Measurements from ENCODE around the gene STK11. TPM values are rescaled to one million over a fixed set of nuclear protein-coding genes. Genes with fewer than 3 reads are reported as not detected.

STK11 gene
- total RNA-seq, 3 donors from 2014 or later: 69.6 to 86.6 (median 76.3) TPM

DNA sequence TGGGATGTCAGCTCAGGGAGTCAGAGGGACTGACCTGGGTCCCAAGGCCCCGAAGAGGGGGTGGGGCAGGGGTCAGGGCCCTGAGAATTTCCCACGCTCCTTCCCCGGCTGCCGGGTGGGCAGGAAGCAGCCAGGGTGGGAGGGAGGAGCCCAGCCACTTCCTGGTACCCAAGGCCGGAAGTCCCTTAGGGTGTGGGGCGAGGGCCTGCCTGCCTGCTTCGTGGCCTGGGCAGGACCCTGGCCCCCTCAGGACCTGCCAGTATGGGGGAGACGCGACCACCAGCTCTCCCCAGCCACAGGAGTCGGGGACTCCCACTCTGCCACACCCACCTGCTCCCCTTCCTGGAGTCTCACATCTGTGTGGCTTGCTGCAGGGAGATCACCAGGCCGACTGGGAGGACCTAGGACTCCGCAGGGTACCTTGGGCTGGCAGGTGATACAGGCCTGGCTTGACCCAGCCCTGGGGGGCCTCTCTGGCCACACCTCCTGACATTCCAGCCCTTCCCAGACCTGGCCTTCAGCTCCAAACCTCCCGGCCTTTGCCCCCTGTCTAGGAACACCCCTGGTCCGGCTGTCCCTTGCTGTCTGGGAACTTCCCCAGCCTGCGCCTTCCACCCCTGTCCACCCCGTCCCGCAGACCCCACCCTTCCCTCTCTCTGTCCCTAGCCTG lies 53.8 kb downstream of the STK11 start:
- ATAC-seq (peak; percentile 43), DNase-seq (peak; percentile 87 to 95 (median 89))
- H3K36me3 ChIP-seq (ENCODE audit: low read depth): peaks cover 6% of the 10 kb centered on the region
- TF ChIP-seq, protein P1, sequence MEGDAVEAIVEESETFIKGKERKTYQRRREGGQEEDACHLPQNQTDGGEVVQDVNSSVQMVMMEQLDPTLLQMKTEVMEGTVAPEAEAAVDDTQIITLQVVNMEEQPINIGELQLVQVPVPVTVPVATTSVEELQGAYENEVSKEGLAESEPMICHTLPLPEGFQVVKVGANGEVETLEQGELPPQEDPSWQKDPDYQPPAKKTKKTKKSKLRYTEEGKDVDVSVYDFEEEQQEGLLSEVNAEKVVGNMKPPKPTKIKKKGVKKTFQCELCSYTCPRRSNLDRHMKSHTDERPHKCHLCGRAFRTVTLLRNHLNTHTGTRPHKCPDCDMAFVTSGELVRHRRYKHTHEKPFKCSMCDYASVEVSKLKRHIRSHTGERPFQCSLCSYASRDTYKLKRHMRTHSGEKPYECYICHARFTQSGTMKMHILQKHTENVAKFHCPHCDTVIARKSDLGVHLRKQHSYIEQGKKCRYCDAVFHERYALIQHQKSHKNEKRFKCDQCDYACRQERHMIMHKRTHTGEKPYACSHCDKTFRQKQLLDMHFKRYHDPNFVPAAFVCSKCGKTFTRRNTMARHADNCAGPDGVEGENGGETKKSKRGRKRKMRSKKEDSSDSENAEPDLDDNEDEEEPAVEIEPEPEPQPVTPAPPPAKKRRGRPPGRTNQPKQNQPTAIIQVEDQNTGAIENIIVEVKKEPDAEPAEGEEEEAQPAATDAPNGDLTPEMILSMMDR (IDR thresholded peaks at IDR 0.05): no peak
- no peak overlapping the region for H3K4me3 ChIP-seq
- intact Hi-C loops (cut with DNase I, micrococcal nuclease): no loop called here
- H3K9me3 ChIP-seq: no peaks in the 10 kb centered on the region
- peaks cover 64% of the 10 kb centered on the region for H3K4me1 ChIP-seq (ENCODE audit: low read depth)

DNA sequence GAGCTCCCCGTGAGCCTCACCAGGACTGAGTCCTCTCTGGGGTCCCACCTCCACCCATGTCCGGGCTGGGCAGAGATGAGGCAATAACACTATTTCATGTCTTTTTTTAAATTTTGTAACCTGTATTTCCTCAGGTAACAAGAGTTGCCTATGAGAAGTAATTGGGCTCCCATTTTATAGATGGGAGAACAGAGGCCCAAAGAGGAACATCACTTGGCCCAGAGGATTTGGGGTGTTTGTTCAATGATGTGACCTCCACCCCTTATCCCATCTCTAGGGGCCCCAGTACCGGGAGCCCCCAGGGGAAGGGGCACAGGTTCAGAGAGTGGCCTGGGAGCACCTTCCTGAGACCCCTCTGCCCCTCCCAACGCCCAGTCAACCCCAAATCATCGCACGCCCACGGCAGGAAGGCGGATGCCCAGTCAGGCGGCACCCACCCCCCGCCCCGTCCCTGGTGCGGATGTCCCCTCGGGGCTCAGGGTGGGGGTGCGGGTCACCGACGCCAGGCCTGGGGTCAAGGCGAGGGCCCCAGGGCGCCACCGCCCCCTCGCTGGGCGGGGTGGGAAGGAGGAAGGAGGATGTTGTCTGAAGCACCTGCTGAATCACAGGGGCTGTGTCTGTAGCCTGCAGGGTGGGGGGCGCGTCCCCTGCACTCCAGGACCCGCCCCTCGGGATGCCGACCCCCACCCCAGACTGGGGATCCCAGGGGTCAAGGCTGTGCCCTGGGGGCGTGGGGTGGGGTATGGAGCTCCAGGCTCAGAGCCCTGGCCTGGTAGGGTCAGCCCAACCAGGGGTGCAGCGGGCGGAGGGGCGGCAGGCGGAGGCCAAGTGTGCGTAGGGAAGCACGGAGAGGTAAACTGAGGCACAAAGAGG lies 54.5 kb downstream of the STK11 start:
- intact Hi-C loops (cut with DNase I, micrococcal nuclease): no loop called here
- DNase-seq (peak; percentile 55 to 89 (median 80)), ATAC-seq (peak; percentile 20)
- Histone ChIP-seq H3K4me1 (ENCODE audit: low read depth) (peaks cover 62% of the 10 kb centered on the region), H3K36me3 (ENCODE audit: low read depth) (peaks cover 5% of the 10 kb centered on the region), H3K9me3 (no peaks in the 10 kb centered on the region), H3K4me3 (no peak overlapping the region)
- TF ChIP-seq, protein P1 (IDR thresholded peaks at IDR 0.05): no peak

DNA sequence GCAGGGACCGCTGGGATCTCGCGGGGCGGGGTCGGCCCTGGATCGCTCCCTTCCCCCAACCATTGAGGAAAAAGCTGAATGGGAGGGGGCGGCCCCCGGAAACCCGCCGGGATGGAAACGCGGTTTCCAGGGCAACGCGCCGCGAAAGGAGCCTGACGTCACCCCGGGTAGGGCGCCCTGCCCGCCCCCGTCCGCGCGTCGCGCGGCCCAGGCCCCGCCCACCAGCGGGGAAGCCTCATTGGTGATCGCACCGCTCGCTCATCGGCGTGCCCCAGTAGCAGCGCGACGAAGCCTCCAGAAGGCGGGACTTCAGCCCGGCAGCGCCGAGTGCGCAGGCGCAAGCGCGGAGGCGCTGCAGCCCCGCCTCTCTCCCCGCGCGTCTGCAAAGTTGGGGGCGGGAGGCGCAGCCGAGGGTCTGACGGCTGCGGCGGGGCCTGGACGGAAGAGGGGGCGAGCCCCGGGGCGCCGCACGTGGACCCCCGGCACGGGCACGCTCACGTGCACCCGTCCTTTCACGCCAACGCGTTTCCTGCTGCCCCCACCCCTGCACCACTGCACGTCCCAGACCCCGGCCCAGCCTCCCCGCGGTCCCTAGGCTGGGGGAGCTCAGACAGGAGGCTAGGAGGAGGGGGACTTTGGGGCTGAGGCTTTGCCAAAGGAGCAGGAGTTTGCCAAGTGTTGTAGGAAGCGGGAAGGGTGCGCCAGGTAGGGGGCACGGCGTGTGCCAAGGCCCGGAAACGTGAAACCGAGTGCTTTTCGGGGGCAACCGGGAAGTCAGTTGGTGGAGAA lies 55.4 kb downstream of the STK11 start:
- H3K9me3 ChIP-seq: no peaks in the 10 kb centered on the region
- TF ChIP-seq, protein P1 (IDR thresholded peaks at IDR 0.05): no peak
- DNase-seq (peak; percentile 97 to 99 (median 99)), ATAC-seq (peak; percentile 72)
- intact Hi-C loops (cut with DNase I, micrococcal nuclease): no loop called here
- H3K4me1 ChIP-seq (ENCODE audit: low read depth): peaks cover 61% of the 10 kb centered on the region
- peak overlapping the region; percentile 54 for H3K4me3 ChIP-seq
- no peaks in the 10 kb centered on the region for H3K36me3 ChIP-seq (ENCODE audit: low read depth)

DNA sequence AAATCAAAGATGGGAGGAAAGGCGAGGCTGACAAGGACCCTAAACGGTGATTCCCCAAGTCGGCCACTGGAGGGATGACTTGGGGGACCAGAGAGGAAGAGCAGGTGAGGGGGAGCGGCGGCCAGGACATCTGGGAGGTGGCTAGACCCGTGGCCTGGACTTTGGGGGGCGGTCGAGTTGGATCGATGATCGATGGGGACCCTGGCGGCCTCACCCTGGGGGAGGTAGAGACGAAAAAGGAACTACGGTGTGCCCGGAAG lies 55.9 kb downstream of the STK11 start:
- Histone ChIP-seq H3K36me3 (ENCODE audit: low read depth) (no peaks in the 10 kb centered on the region), H3K4me1 (ENCODE audit: low read depth) (peaks cover 66% of the 10 kb centered on the region), H3K9me3 (no peaks in the 10 kb centered on the region), H3K4me3 (peak overlapping the region; percentile 54)
- intact Hi-C loops (cut with DNase I, micrococcal nuclease): no loop called here
- DNase-seq: peak in 1 of 3 donors; percentile 70
- TF ChIP-seq, protein P1 (IDR thresholded peaks at IDR 0.05): no peak
- no peak for ATAC-seq

DNA sequence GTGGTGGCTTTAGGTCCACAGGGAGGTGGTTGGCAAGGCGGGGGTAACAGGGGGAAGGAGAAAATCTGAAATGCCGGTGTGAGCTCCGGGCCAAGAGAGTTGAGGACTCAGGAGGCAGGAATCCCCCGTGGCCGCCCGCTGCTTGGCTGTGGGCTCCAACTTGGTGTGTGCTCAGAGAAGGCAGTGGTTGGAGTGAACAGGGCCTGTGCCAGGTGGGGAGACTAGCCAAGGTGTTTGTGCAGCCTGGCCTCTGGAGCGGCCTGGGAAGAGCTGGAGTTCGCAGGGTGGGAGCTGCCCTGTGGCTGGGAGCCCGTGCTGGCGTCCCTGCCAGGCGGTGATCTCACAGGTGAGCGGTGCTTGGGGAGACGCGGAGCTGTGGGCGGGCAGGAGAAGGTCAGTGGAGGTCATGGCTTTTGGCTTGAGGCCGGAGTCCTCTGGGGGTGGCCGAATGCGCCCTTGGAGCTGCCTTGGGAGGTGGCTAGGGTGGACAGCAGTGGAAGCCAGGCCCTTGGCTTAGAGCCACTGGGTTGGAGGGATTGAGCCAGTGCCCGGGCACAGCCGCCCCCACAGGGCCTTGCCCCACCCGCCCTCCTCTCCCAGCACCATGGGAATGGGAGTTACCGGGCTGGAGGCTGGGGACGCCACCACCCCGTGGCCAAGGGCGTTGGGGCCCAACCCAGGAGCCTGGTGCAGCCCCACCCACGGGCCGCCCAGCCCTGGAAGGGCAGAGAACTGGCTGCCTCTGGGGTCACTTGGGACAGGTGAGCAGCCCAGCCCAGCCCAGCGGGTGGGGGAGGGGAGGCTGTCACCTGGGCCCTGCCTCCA lies 56.4 kb downstream of the STK11 start:
- DNase-seq: peak; percentile 95 to 96 (median 96)
- H3K9me3 ChIP-seq: no peaks in the 10 kb centered on the region
- ATAC-seq: peak; percentile 51
- intact Hi-C loops (cut with DNase I, micrococcal nuclease): no loop called here
- peaks cover 69% of the 10 kb centered on the region for H3K4me1 ChIP-seq (ENCODE audit: low read depth)
- H3K4me3 ChIP-seq: no peak overlapping the region
- H3K36me3 ChIP-seq (ENCODE audit: low read depth): no peaks in the 10 kb centered on the region
- TF ChIP-seq, protein P1 (IDR thresholded peaks at IDR 0.05): no peak

Measured in mucosa of descending colon (tissue), 3 donors.